GM12872 (cell line): Measurements from ENCODE around the gene METTL27.

Experiments used
- TF ChIP-seq, protein P1 (sequence below): IDR thresholded peaks from 3 replicates; pipeline ENCODE4 v1.5.1; 2011; ENCODE audit warnings: low read depth, mild to moderate bottlenecking, low read length, moderate library complexity; ENCODE audit not compliant: insufficient read depth

Gene METTL27

DNA sequence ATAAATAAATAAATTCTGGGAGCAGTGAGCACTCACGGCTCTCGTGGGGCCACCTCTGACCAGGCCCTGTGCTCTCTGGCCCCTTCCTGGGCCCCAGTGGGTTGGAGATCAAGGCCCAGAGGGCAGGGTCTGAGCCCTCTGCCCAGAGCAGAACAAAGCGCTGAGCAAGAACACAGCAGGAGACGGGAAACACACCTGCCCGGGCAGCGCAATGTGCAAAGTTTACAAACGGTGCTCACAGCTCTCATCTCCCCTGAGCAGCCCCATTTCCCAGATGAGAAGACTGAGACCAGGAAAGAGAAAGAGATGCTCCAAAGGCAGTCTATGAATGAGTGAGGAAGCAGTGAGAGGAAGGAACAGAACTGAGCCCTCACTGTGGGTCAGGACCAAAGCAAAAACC lies 3.0 kb downstream of the METTL27 start:
- TF ChIP-seq, protein P1, sequence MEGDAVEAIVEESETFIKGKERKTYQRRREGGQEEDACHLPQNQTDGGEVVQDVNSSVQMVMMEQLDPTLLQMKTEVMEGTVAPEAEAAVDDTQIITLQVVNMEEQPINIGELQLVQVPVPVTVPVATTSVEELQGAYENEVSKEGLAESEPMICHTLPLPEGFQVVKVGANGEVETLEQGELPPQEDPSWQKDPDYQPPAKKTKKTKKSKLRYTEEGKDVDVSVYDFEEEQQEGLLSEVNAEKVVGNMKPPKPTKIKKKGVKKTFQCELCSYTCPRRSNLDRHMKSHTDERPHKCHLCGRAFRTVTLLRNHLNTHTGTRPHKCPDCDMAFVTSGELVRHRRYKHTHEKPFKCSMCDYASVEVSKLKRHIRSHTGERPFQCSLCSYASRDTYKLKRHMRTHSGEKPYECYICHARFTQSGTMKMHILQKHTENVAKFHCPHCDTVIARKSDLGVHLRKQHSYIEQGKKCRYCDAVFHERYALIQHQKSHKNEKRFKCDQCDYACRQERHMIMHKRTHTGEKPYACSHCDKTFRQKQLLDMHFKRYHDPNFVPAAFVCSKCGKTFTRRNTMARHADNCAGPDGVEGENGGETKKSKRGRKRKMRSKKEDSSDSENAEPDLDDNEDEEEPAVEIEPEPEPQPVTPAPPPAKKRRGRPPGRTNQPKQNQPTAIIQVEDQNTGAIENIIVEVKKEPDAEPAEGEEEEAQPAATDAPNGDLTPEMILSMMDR = no peak

DNA sequence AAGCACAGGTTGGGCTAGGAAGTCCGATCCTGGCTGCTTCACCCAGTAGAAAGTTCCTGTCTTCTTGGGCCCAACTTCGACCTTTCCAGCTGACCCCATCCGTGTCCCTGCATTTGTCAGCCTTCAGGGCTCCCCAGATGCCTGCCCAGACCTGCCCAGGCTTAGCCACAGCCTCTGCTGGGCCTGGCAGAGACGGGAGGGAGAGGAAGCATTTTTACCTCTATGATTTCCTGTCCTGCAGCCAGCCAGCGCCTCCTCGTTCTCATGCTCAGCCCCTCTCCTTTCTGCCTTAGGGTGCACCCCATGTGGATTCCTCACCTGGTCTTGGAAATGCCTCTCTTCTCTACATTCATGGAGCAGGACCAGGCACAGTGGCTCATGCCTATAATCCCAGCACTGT lies 3.7 kb downstream of the METTL27 start:
- TF ChIP-seq, protein P1 = no peak

DNA sequence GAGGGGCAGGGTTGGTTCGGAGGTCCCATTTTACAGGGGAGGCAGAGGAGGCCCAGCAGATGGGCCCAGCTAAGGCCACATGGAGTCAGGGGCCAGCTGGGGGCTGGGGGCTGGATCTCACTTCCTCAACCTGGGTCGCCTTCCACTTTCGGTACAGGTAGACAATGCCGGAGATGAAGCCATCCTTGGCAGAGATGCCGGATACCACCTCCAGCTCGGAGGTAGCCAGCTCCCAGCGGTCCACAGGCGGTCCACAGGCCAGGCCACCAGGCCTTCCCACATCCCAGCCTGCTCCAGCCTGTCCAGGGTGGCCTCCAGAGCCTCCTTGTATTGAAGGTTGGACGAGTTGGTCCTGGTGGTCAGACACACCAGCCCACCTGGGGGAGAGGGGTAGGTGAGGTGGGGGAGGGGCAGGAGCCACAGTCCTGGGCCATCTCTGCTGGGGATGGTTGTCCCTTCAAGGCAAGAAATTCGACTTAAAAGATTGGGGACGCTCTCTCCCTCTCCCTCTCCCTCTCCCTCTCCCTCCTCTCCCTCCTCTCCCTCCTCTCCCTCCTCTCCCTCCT lies 7.6 kb downstream of the METTL27 start:
- TF ChIP-seq, protein P1 = no peak

DNA sequence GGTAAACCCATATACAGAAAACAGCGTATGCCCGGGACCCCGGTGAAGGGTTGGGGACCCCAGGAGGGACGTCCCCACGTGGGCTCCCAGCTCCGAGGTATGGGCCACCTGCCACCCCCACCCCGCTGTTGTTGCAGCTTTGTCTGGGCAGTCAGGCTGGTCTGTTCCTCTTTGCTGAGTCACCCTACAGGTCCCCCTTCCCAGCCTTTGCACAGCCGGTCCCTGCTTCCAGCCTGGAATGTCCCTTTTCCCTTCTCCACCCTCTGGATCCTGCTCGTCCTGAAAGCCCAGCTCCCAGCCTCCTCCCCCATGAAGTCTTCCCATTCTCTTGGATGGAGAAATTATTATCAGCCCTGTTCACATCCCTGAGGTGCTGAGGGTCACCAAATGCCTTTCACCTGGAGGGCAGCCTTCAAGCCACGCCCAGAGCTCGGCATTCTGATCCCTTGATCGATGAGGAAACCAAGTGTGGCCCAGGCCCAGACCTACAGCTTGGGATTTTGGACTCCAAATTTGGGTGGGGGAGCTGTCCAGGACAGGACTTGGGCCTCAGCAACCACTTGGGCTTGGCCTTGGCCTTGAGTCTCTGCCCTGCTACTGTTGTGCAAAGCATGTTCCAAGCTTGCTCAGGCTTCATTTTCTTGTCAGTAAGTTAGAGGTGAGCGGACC lies 8.9 kb downstream of the METTL27 start:
- TF ChIP-seq, protein P1 = no peak

DNA sequence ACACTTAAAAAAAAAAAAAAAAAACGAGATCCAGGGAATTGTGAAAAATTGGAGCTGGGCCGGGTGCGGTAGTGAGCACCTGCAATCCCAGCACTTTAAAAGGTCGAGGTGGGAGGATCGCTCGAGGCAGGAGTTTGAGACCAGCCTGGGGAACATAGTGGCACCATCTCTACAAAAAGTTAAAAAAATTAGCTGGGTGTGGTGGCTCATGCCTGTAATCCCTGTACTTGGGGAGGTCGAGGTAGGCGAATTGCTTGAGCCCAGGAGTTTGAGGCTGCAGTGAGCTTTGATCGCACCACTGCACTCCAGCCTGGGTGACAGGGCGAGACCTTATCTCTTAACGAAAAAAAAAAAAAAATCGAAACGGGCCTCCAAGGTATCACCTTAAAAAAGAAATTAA lies 9.5 kb downstream of the METTL27 start:
- TF ChIP-seq, protein P1 = no peak

DNA sequence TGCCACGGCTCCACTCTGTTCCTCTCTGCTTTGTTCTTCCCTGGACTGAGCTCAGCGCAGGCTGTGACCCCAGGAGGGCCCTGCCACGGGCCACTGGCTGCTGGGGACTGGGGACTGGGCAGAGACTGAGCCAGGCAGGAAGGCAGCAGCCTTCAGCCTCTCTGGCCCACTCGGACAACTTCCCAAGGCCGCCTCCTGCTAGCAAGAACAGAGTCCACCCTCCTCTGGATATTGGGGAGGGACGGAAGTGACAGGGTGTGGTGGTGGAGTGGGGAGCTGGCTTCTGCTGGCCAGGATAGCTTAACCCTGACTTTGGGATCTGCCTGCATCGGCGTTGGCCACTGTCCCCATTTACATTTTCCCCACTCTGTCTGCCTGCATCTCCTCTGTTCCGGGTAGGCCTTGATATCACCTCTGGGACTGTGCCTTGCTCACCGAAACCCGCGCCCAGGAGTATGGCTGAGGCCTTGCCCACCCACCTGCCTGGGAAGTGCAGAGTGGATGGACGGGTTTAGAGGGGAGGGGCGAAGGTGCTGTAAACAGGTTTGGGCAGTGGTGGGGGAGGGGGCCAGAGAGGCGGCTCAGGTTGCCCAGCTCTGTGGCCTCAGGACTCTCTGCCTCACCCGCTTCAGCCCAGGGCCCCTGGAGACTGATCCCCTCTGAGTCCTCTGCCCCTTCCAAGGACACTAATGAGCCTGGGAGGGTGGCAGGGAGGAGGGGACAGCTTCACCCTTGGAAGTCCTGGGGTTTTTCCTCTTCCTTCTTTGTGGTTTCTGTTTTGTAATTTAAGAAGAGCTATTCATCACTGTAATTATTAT lies 10.3 kb downstream of the METTL27 start:
- TF ChIP-seq, protein P1 = no peak

DNA sequence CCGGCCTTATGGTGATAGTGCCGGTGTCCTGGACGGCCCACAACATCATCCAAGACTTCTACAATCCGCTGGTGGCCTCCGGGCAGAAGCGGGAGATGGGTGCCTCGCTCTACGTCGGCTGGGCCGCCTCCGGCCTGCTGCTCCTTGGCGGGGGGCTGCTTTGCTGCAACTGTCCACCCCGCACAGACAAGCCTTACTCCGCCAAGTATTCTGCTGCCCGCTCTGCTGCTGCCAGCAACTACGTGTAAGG lies 10.8 kb downstream of the METTL27 start:
- TF ChIP-seq, protein P1 = no peak
